Lower leg skin (tissue), 3 donors: ENCODE measurements around the gene FBXO2.

Experiments
- CTCF ChIP-seq, 3 donors: fragments of 450-650 bp; IDR thresholded peaks; one replicate each; pipeline ENCODE4 v1.5.1; 2016; ENCODE audit warnings: antibody characterized with exemption in 3 of 3, mild to moderate bottlenecking in 3 of 3, moderate library complexity in 2 of 3
- POLR2A ChIP-seq, 2 donors: fragments of 450-650 bp; IDR thresholded peaks; one replicate each; pipeline ENCODE4 v1.6.1; 2016 to 2017; ENCODE audit warnings: antibody characterized with exemption in 2 of 2, mild to moderate bottlenecking in 1 of 2, moderate library complexity in 1 of 2

DNA sequence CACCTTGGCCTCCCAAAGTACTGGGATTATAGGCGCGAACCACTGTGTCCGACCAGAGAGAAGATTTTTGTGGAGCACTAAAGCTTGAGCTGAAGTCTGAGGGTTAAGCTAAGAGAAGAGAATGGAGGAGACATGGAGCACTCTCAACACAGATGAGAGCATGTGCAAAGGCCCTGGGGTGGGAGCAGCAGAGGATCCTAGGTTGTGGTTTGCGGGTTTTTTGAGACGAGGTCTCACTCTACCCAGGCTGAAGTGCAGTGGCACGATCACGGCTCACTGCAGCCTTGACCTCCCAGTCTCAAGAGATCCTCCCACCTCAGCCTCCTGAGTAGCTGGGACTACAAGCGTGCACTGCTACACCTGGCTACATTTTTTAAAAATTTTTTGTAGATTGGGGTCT, 30.5 kb downstream of the FBXO2 start:
- TF ChIP-seq POLR2A (IDR thresholded peaks at IDR 0.05): no peak
- TF ChIP-seq CTCF (IDR thresholded peaks at IDR 0.05): no peak
